Stimulated activated CD8-positive, alpha-beta memory T cell treated with anti-CD3 and anti-CD28 coated beads, Interleukin-15, amount 100 ng/mL, for 48 hours (primary cell): ENCODE data around the gene FANCE.

Experiments
- DNase-seq, 2 donors: peaks; one replicate each; pipeline ENCODE4 v3.0.0-alpha.2; 2020; ENCODE audit warnings: low read depth in 2 of 2

FANCE gene

DNA sequence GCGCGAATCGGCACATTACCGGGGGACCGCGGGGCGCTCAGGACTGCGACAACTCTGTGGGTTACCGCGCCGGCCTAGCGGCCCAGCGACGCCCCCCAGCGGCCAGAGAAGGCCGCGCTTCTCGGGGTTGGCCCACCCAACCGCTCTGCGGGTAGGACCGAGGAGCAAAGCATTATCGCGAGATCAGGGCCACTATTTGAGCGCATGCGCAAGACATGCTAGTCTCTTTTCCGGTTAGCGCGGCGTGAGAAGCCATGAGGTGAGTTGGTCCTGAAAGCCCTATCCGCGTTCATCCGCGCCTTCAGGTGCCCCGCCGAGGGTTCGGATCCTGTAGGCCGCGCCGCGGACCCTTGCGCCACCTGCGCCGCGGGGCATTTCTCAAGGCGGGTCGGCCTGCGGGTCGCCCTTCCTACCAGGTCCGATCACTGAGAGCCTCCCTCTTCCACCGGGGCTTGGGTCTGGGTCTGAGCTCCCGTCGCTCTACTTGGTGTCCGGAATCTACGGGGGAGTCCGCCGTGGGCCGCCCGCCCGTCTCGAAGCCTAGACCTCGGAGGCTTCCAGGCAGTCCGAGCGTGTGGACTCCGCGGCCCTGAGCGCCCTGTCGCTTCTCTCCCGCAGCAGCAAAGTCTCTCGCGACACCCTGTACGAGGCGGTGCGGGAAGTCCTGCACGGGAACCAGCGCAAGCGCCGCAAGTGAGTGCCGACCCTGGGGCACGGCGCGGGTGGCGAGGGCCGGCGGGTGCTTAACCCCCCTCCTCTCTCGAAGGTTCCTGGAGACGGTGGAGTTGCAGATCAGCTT is 16.2 kb downstream of the FANCE start, which contains the start of gene RPL10A:
Gene RPL10A, plus strand, starts transcription at position 221 of the 799 bp plus-strand sequence. Its CDS starts 34 bp downstream, at position 255.
- peak; percentile 92 to 93 for DNase-seq

DNA sequence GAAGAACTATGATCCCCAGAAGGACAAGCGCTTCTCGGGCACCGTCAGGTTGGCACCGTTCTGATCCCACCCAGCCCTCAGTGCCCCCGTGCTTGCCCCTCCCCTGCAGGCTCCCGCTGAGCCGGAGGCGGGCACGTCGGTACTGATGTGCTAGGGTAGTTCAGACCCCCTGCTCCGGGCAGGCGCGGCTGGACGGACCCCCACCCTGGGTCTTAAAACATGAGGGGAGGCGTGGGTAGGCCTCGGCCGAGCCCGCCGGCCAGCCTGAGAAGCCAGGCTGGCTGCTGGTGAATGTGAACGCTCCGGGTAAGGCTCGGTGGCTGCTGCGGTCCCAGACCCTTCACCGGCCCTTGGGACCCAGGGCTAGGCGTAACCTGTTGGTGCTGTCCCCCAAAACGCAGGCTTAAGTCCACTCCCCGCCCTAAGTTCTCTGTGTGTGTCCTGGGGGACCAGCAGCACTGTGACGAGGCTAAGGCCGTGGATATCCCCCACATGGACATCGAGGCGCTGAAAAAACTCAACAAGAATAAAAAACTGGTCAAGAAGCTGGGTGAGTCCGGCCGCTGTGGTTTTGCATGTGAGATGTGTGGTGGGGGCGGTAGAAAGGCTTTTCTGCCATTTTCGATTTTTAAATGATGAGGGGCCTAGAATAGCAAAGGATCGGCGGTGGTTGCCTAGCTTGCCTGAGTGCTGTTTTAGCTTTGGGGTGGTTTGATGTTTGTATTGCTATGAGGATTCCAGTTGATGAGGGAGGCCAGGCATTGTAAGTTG is 17.0 kb downstream of the FANCE start:
- no peak for DNase-seq

DNA sequence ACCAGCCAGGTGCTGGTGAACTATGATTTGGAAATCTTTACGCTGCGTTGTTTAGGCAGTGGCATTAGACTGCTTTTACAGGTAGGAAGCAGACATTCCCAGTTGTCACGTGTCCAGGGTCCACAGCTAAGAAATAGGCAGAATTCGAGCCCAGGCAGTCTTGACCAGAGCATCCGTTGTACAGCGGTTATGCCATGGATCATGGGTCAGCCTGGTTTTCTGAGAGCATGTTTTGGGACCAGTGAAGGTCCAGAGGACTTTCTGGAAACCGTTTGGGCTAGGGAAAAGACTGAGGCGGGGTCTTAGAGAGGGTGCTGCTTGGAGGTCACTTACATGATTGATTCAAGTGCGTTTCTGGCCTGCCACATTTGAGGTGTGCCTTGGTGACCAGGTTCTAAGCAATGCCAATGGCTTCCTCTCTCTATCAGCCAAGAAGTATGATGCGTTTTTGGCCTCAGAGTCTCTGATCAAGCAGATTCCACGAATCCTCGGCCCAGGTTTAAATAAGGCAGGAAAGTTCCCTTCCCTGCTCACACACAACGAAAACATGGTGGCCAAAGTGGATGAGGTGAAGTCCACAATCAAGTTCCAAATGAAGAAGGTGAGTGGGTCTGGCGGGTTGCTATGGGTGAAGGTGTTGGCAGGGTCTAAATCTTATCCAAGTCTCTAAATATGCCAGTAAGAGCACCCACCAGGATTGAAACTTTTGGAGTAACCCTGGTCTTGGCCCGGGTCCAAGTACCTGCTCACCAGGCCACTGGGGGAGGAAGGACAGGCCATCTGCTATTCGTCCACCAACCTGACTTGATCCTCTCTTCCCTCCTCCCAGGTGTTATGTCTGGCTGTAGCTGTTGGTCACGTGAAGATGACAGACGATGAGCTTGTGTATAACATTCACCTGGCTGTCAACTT is 17.9 kb downstream of the FANCE start:
- no peak for DNase-seq

DNA sequence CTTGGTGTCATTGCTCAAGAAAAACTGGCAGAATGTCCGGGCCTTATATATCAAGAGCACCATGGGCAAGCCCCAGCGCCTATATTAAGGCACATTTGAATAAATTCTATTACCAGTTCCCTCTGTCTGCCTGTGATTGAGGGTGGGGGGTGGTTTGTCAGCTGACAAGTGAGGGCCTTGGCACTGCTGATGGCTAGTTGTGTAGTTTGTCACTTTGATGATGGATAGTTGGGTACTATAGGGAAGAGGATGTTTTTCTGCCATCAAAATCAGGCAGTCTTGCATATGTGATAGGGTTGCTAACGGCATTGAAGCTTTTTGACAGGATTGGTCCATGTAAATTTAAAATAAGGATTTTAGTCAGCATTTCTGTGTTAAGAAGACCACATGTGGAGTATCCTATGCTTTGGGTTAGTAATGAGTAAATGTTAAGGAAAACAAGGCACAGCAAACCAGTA is 18.6 kb downstream of the FANCE start:
- DNase-seq = no peak

- DNase-seq = no peak
Measured at GRCh38 chr6:35471836-35472345, 19.8 kb downstream of the FANCE start.

GRCh38 chr6:35473075-35473849 is 21.1 kb downstream of the FANCE start:
- no peak for DNase-seq

DNA sequence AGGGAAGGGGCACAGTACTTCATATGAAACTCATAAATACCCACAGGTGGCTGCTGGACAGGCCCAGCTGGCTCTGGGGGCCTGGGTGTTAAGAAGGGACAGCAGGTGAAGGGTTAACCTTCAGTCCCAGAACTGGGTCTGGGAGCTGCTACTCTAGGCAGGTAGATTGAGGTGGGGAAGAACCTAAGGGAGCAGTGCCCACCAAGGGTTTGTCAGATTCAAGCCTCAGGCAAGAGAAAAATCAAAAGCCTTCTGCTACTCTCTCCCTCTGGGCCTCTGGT is 21.7 kb downstream of the FANCE start:
- no peak for DNase-seq

DNA sequence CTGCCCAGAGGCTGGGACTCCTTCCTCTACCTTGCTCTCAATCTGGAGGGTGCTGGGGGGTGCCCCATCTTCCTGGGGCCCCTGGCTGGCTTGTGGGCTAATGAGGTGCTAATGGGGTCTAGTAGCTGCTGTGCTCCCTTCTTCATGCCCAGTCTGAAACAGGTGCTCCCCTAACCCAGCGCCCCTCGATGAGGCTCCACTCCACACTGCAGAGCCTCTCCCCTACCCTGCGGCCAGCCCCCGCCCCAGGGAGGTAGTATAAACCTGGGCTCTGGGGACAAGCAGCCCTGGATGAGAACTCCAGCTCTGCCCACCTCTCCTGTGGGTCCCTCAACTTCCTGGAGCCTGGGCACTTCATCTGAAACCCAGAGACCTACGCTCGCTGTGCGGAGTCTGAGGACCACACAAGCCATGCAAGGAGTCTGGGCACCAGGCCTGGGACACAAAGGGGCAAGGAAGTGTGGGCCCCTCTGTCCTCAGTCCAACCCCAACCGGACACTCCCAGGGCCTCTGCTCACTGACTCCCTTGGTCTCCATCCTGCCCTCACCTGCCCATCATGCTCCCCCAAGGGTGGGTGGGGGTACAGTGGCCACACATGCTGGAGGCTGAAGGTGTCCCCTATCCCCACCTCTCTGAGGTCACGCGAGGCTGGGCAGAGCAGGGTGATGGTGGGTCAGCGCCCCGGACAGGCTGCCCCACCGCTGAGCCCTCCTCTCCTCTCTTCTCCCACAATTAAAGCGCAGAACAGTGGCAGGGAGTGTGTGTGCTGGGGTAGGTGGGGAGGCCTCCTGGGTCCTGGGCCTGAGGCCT is 22.2 kb downstream of the FANCE start:
- no peak for DNase-seq

DNA sequence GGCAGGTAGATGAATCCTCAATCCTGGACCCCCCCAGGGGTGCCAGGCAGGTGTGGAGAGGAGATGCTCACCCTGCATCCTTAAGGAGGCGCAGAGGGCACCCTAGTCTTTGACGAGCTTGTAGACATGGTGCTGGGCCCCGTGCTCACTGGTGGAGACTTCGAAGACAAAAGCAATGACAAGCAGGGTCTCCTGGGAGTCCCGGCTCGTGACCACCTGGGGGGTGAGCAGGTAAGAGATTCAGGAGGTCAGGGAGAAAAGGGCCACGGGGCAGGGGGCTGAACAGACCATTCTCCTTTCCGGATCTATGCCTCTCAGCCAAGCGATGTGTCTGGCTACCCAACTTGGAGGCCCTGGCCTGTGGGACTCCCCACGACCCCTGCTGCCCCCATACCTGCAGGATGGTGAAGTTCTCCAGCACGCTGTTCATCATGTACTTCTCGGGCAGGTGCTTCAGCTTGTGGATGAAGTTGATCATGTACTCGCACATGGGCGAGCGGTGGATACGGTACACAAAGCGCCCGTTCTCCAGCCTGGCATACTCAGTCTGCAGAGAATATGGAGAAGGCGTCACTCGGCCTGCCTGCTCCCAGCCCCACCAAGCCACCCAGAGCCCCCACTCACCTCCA is 22.9 kb downstream of the FANCE start:
- DNase-seq = no peak

GRCh38 chr6:35475573-35475972 is 23.4 kb downstream of the FANCE start:
- DNase-seq = no peak

- no peak for DNase-seq
Measured at GRCh38 chr6:35476004-35476403, 23.9 kb downstream of the FANCE start.

DNA sequence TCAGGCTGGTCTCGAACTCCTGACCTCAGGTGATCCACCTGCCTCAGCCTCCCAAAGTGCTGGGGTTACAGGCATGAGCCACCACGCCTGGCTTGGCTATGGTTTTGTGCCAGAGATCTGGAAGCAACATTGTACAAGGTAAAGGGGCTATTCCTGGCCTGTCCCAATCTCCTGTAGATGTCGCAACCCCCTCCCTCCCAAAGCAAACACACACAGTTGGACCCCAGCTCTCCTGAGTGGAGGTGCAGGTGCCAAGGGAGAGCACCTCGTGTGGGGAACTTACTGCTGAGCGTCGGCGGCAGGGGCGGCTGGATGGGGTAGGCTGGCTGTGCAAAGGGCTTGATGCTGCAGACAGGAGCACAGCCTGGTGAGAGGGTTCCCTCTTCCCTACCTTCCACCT is 24.9 kb downstream of the FANCE start:
- DNase-seq = no peak

GRCh38 chr6:35477551-35478179 is 25.5 kb downstream of the FANCE start:
- no peak for DNase-seq

GRCh38 chr6:35478259-35478658 is 26.1 kb downstream of the FANCE start:
- no peak for DNase-seq

- DNase-seq = no peak
Measured at GRCh38 chr6:35480176-35480575, 28.0 kb downstream of the FANCE start.

DNA sequence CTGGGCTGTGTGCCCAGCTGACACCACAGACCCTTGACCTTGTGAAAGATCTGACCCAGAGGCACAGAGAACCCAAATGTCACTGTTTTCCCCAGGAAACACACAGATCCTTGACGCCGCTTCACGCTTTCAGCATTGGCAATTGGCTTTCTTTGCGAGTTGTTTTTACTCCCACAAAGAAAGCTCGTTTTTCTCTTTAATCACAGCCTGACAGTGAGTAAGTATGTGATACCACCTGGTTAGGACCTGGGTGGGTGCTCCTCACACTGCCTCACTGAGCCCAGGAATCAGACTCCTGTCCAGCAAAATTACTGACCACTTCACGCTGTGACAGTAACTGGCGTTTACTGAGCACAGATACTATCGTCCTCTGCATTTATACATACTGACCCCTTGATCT is 29.1 kb downstream of the FANCE start:
- no peak for DNase-seq

GRCh38 chr6:35483062-35483461 is 30.9 kb downstream of the FANCE start:
- no peak for DNase-seq

- DNase-seq = no peak
Measured at GRCh38 chr6:35483490-35483889, 31.4 kb downstream of the FANCE start.

GRCh38 chr6:35483893-35484645 is 31.9 kb downstream of the FANCE start:
- DNase-seq = no peak
